Epidermal melanocyte (primary cell): ENCODE data around the gene MAN2A2.
"Not testable (repeated sequence)": the region's sequence is repeated elsewhere in the genome, so short reads cannot be mapped to it uniquely, and the experiment has no call there.

Source experiments
- DNase-seq: peaks from one replicate; pipeline ENCODE4 v3.0.0; 2011; ENCODE audit warnings: low spot score; ENCODE audit not compliant: insufficient read length

The MAN2A2 gene

DNA sequence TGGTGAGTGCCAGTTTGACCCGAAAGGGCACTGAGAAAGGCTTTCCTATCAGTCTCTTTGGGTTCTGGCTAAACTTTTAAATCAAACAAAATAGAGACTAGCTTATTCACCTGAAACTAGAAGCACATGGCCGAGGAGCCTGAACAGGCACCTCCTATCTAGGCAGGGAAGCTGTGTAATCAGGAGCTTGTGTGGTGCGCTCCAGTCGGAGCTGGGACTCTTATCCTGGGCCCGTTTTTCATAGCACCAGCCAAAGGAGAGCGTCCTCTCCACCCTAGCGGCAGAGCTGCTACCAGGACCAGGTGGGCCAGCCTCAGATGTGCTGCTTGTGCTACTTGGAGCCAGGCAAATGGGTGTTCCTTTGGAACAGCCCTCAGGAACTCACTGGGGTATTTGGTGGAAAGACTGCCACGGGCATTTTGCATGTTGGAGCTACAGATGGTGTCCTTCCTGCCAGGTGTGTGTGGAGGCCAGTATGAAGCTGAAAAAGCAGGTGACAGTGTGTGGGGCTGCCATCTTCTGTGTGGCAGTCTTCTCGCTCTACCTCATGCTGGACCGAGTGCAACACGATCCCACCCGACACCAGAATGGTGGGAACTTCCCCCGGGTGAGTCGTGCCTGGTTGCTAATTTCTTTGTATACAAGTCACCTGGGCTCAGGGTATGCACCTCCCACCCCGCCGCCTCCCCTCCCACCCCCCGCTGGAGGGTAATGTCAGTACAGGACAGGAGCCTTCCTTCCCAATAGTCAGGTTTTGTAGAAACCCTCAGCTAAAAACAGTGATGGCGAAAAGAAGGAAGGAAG, 833 bp downstream of the MAN2A2 start:
- no peak for DNase-seq

DNA sequence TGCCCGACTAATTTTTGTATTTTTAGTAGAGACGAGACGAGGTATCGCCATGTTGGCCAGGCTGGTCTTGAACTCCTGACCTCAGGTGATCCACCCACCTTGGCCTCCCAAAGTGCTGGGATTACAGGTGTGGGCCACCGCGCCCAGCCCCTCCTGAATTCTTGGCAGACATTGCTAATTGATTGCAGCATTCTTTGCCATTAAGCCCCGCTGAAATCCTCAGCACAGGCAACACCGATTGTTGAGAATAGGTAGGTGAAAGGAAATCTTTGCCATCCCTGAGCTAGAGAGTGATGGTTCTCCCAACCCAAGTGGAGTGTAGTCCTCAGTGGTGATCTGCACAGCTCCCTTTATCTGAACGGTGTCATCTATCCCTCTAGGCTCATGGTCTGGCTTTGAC, 1.6 kb downstream of the MAN2A2 start:
- no peak for DNase-seq

DNA sequence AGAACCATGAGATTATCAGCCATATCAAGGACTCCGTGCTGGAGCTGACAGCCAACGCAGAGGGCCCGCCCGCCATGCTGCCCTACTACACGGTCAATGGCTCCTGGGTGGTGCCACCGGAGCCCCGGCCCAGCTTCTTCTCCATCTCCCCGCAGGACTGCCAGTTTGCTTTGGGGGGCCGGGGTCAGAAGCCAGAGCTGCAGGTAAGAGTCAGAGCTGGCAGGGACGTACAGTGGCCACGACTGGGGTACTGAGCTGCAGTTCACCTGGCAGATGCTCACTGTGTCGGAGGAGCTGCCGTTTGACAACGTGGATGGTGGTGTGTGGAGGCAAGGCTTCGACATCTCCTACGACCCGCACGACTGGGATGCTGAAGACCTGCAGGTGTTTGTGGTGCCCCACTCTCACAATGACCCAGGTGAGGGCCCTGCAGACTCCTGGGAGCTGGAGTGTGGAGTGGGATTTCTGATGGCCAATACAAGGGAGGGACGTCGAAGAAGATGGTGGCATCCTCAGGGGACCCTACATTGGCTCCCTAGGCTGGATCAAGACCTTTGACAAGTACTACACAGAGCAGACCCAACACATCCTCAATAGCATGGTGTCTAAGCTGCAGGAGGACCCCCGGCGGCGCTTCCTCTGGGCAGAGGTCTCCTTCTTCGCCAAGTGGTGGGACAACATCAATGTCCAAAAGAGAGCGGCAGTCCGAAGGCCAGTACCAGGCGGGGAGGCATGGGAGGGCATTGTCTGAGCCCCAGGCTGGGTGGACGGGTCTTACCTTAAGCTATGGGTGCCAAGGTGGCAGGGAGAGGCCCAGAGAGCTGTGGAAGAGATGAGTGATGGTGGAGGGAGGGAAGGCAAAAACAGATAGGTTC, 2.4 kb downstream of the MAN2A2 start:
- no peak for DNase-seq

DNA sequence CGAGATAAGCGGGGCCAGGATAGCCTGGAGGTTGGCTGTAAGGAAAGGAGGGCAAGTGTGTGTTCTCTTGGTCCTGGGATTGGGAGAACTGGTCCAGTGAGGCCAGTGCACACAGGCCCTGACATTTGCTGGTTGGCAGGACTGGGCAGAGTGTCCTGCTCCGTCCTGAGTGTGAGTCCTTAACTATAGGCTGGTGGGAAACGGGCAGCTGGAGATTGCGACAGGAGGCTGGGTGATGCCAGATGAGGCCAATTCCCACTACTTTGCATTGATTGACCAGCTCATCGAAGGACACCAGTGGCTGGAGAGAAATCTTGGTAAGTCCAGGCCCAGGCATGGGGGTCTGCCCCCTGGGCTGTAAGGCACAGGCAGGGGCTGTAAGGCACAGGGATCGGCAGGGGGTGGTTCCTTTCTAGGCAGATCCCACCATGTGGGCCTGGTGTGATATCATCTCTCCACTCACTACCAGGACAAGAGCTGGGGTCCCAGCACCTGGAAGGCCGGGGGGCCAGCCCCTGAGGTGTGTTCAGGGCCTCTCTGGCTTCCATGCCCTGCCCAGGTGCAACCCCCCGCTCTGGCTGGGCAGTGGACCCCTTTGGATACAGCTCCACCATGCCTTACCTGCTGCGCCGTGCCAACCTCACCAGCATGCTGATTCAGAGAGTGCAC, 3.2 kb downstream of the MAN2A2 start:
- DNase-seq: no peak

DNA sequence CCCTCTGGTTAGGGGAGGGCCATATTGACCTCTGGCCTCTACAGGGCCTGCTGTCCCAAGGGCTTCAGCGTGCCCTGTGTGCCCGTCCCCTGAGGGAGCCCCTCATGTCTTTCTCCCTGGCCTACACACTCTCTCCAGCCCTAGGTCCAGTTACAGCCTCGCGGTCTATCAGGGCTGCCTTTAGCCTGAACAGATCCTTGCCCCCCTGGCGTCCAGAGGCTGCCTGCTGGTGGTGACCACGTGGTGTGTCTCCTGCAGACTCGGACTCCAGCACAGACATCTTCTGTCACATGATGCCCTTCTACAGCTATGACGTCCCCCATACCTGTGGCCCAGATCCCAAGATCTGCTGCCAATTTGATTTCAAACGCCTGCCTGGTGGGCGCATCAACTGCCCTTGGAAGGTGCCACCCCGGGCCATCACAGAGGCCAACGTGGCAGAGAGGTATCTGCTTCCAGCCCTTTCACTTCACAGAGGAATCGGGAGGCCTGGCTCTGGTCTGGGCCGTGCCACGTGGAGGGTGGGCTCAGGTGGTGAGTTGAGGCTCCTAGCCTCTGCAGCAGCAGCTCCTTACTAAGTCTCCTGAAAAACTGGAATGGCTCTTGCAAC, 4.1 kb downstream of the MAN2A2 start:
- DNase-seq: peak; percentile 11

DNA sequence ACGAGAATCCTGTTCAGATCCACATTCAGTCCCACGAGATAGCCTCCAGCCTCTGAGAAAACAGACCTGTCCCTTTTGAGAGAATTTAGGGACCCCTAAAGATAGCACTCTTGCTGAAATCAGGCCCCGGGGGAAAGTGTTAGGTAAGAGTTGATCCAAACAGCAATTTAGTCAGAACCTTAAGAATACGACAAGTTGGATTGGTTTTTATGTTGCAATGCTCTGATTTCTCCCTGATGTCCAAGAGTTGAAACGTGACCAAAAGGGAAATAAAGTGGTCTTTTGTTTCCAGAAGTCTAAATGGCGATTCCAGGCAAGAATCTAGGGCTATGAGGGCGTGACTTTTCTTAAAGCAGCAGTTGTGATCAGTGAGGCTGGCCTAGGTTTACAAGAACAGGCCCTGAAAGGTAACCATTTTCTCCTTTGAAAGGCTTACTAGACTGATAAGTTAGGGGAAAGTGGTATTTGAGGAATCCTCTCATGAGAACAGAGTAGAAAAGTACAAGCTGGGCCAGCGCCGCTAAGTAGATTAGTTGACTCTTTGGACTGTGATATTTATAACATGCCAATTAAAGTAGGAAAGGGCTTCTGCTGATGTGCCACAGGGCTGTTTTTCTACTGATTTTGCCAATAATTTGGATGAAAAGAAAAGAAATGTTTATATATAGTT, 4.9 kb downstream of the MAN2A2 start:
- DNase-seq: peak; percentile 51

DNA sequence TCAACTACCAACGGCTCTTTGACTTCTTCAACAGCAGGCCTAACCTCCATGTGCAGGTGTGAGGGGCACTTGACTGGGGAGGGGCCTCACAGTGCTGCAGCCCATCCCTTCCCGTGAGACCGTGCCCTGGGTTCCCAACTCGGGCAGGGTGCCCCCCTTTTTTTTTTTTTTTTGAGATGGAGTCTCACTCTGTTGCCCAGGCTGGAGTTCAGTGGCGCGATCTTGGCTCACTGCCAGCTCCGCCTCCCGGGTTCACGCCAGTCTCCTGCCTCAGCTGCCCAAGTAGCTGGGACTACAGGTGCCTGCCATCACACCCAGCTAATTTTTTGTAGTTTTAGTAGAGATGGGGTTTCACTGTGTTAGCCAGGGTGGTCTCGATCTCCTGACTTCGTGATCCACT, 6.3 kb downstream of the MAN2A2 start:
- DNase-seq: not testable (repeated sequence)

DNA sequence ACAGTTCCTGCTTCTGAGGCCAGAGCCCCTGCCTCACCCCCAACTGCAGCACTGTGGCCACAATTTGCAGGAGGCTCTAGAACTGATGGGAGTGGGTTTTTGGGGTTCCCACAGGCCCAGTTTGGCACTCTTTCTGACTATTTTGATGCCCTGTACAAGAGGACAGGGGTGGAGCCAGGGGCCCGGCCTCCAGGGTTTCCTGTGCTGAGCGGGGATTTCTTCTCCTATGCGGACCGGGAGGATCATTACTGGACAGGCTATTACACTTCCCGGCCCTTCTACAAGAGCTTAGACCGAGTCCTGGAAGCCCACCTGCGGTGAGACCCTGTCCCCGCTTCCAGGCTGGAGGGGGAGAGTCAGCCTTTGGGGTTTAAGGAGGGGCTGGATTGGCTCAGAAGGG, 6.9 kb downstream of the MAN2A2 start:
- DNase-seq: no peak

DNA sequence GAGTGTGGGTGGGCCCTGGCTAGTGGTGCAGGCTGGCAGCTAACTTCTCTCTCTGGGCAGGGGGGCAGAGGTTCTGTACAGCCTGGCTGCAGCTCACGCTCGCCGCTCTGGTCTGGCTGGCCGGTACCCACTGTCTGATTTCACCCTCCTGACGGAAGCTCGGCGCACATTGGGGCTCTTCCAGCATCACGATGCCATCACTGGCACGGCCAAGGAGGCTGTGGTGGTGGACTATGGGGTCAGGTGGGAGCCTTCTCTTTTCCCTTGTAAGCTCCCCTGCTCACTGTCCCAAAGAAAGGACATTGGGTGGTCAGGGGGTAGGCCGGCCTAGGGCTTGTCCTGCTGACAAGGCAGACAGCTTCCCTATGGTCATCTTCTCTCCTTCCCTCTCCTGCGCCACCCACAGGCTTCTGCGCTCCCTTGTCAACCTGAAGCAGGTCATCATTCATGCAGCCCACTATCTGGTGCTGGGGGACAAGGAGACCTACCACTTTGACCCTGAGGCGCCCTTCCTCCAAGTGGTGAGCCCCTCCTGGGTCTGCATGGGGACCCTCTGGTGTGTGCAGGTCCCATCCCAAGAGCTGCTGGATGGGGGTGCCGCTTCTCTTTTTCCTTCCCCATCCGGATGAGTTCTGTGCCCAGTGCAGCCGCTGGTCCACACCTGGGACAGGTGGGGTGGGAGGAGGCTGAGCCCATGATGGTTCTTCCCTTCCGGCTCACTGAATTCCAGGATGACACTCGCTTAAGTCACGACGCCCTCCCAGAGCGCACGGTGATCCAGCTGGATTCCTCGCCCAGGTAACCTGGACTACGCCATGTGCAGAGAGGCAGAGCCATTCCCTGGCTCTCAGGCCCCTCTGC, 7.6 kb downstream of the MAN2A2 start:
- no peak for DNase-seq

DNA sequence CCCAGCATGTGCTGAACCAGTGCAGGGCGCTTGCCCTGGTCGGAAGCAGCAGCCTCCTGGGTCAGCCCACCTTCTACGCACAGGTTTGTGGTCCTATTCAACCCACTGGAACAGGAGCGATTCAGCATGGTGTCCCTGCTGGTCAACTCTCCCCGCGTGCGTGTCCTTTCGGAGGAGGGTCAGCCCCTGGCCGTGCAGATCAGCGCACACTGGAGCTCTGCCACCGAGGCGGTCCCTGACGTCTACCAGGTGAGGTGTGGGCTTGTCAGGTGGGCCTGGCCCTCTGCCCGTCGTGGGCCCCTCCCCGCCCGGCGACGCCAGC, 8.2 kb downstream of the MAN2A2 start:
- DNase-seq: no peak

DNA sequence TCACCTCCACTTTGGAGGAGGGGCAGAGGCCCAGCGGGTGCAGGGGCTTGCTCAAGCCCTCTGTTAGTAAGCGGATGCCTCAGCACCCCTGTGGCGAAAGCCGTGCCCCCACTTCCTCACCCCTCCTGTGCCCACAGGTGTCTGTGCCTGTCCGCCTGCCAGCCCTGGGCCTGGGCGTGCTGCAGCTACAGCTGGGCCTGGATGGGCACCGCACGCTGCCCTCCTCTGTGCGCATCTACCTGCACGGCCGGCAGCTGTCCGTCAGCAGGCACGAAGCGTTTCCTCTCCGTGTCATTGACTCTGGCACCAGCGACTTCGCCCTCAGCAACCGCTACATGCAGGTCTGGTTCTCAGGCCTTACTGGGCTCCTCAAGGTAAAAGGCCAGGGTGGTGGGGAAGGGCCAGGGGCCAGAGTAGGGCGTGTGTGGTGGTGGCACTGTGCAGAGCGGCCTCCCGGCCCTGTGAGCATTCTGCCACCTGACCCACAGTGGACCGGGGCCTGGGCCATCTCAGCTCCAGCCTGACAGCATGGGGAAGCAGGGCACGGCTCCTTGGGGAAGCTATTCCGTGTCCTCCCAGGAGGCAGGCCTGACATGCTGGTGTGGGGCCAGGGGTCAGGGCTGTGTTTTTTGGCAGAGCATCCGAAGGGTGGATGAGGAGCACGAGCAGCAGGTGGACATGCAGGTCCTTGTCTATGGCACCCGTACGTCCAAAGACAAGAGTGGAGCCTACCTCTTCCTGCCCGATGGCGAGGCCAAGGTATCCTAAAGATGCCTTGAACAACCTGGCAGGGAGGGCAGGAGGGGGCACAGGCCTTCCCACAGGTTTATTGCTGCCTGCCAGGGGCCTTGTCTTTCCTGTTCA, 9.0 kb downstream of the MAN2A2 start:
- DNase-seq: no peak

DNA sequence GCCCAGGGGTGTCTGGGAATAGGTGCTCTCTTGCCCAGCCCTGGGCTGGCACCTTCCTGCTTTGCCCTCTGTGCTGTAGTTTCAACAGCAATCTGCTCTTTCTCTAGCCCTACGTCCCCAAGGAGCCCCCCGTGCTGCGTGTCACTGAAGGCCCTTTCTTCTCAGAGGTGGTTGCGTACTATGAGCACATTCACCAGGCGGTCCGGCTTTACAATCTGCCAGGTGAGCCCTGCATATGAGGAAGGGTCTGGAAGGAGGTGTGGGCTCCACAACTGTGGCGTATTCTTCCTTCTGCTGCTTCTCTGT, 9.6 kb downstream of the MAN2A2 start:
- no peak for DNase-seq

DNA sequence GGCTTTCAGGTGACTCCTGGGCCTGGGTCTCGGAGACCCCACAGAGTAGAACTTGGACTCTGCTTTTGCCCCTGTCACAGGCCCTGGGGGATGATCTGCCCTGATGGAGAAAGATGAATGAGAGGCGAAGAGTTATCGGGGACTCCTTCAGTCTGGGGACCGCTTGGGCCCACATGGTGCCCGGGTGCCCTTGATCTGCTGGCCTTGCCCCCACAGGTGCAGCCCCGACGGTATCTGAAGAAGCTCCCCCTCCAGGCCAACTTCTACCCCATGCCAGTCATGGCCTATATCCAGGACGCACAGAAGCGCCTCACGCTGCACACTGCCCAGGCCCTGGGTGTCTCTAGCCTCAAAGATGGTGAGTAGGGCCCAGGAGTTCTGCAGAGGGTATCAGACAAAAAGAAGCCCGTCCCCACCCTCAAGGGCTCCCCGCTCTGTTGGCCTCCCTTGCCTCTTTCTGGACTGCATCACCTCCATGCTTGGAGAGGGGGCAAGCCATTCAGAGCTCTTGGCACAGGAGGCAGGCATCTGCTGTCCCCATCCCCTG, 10.4 kb downstream of the MAN2A2 start:
- peak; percentile 10 for DNase-seq

DNA sequence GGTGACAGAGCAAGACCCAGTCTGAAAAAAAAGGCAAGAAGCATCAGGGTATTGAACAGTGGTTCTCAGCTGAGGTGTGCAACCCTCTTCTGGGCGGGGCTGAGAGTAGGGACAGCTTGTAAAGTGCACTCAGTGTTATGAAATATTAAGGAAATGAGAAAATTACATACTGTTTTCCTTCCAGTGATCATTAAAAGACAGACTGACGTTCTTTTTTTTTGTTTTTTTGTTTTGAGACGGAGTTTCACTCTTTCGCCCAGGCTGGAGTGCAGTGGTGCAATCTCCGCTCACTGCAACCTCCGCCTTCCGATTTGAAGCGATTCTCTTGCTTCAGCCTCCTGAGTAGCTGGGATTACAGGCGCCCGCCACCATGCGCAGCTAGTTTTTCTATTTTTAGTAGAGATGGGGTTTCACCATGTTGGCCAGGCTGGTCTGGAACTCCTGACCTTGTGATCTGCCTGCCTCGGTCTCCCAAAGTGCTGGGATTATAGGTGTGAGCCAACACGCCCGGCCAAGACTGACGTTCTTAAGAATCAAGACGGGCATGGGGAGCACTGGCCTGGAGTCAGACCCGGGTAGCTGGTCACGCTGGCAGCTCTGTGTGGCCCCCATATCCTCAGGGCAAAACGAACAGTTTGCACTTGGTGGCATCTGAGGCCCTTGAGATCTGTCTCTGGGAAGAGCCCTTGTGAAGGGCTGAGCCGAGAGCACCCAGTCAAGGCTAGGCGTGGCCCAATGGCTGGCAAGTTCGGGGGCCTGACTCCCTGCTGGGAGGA, 11.4 kb downstream of the MAN2A2 start:
- no peak for DNase-seq

DNA sequence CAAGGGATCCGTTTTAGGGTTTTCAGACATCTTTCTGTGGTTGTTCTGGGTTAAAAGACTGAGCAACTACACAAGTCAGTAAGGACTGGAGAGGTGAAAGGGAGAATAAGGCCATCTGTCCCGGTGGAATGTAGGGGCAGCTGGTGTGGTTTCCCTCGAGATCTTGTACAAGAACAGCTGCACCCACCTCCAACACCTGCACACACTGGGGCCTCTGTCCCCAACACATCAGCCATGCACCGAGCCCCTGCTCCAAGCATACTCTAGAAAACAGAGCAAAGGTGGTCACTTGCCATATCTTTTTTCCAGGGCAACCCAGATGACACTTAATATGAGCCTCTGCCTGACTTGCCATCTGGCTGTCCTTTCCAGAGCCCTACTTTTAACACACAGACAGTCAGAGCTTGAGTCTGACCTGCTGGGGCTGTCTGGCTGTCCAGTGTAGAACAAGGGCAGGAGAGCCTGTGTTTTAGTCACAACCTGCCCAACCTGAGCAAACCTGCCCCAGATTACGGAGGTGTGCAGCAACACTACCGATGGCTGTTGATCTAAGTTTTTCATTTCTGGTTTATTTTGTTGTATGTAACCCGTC, 12.2 kb downstream of the MAN2A2 start:
- no peak for DNase-seq

DNA sequence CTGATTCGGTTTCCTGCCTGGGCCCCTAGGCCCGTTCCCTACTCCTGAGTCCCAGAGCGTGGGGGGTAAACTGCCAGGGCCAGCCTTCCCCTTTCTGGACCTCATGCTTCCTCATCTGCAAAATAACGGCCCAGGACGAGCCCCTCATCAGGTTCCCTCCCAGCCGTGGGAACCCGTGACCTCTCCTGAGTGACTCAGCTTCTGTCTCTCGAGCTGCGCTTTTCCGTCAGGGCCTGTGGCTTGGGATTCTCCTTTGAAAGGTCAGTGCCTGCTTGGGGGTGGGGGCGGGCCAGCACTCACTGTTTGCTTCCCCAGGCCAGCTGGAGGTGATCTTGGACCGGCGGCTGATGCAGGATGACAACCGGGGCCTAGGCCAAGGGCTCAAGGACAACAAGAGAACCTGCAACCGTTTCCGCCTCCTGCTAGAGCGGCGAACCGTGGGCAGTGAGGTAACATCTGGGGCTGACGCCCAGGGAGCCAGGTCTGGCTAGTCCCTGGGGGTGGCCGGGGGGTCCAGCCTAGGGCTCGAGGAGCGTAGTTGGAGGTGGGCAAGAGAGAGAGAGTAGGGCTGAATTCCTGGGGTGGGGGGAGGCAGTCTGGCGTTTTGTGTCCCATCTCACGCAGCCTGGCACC, 12.8 kb downstream of the MAN2A2 start:
- DNase-seq: peak; percentile 7

DNA sequence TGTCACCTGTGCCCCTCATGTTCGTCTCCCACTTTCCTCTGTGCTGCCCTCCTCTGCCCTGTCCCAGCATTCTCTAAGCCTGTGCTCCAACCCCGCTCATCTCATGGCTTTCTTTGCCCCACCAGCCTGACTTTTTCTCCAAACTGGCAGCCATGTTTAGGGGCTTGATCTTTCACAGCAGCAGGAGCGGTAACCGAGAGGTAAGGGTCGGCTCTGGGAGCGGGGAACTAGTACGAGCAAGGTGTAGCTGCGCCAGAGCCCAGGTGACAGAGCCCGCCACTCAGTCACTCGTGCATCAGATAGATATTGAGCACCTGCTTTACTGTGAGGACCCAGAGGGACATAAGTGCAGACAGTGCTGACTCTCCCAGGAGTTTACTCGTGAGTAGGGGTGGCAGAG, 13.4 kb downstream of the MAN2A2 start:
- DNase-seq: no peak

DNA sequence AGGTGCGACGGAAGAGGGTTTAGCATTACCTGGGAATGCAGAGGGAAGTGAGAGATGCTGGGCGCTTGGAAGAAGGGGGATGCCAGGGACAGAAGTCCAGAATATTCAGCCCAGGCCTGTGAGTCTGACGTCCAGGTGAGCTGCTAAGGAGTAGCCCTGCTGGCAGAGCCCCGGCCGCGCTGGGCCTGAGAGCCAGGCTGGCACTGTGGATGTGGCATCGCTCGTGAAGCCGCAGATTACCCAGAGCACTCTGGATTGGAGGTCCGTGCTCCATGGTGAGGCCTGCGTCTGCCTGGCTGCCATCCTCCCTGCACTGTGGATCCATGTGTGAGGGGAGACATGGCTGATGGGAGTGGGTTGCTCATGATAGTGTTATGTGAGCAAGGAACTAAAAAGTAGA, 14.5 kb downstream of the MAN2A2 start:
- DNase-seq: peak; percentile 4
